H9 (cell line): ENCODE measurements around the gene DUSP16. TPM values are rescaled to one million over a fixed set of nuclear protein-coding genes. Genes with fewer than 3 reads are reported as not detected.

Experiments
- DNase-seq: peaks from one replicate; pipeline ENCODE4 v3.0.0-alpha.2; 2017
- H2AFZ ChIP-seq: one replicate; pipeline ENCODE4 v1.6.1; 2013; ENCODE audit warnings: mild to moderate bottlenecking, low read length, control low read depth, moderate library complexity
- H2AK5ac ChIP-seq: 2 replicates; pipeline ENCODE4 v1.6.1; 2013; ENCODE audit warnings: low read length, control low read depth, mixed read lengths; ENCODE audit not compliant: insufficient read length
- H2BK120ac ChIP-seq: one replicate; pipeline ENCODE4 v1.6.1; 2013; ENCODE audit warnings: low read depth, mild to moderate bottlenecking, low read length, control low read depth, inconsistent platforms; ENCODE audit not compliant: poor library complexity, severe bottlenecking
- H2BK12ac ChIP-seq: 2 replicates; pipeline ENCODE4 v1.6.1; 2013; ENCODE audit warnings: low read length, control low read depth, mixed read lengths, low read depth; ENCODE audit not compliant: insufficient read length
- H2BK15ac ChIP-seq: 2 replicates; pipeline ENCODE4 v1.6.1; 2013; ENCODE audit warnings: low read depth, low read length, control low read depth
- H2BK20ac ChIP-seq: one replicate; pipeline ENCODE4 v1.6.1; 2013; ENCODE audit warnings: low read depth, mild to moderate bottlenecking, low read length, control low read depth, inconsistent platforms; ENCODE audit not compliant: poor library complexity, severe bottlenecking
- H2BK5ac ChIP-seq: 2 replicates; pipeline ENCODE4 v1.6.1; 2013; ENCODE audit warnings: low read length, control low read depth, mixed read lengths; ENCODE audit not compliant: insufficient read length
- H3K14ac ChIP-seq: 2 replicates; pipeline ENCODE4 v1.6.1; 2013; ENCODE audit warnings: low read length, control low read depth; ENCODE audit not compliant: insufficient read depth
- H3K18ac ChIP-seq: 2 replicates; pipeline ENCODE4 v1.6.1; 2013; ENCODE audit warnings: low read depth, mild to moderate bottlenecking, mixed read lengths, low read length, control low read depth; ENCODE audit not compliant: insufficient read length
- H3K23ac ChIP-seq: 2 replicates; pipeline ENCODE4 v1.6.1; 2013; ENCODE audit warnings: low read length, control low read depth, mixed read lengths, low read depth; ENCODE audit not compliant: insufficient read length
- H3K23me2 ChIP-seq: 2 replicates; pipeline ENCODE4 v1.6.1; 2013; ENCODE audit warnings: low read depth, mild to moderate bottlenecking, mixed read lengths, low read length, control low read depth; ENCODE audit not compliant: insufficient read length, poor library complexity, severe bottlenecking
- H3K27ac ChIP-seq: 2 replicates; pipeline ENCODE4 v1.5.1; 2013; ENCODE audit warnings: low read length, control low read depth, mixed read lengths, low read depth; ENCODE audit not compliant: insufficient read length
- H3K27me3 ChIP-seq: 2 replicates; pipeline ENCODE4 v1.6.1; 2013; ENCODE audit warnings: low read length, control low read depth, inconsistent platforms; ENCODE audit not compliant: insufficient read depth
- H3K4ac ChIP-seq: 2 replicates; pipeline ENCODE4 v1.6.1; 2013; ENCODE audit warnings: low read depth, mild to moderate bottlenecking, control low read depth, inconsistent platforms, low read length, moderate library complexity
- H3K4me1 ChIP-seq: 2 replicates; pipeline ENCODE4 v1.6.1; 2013; ENCODE audit warnings: low read length, control low read depth, inconsistent platforms; ENCODE audit not compliant: insufficient read depth
- H3K4me2 ChIP-seq: 2 replicates; pipeline ENCODE4 v1.6.1; 2013; ENCODE audit warnings: low read length, control low read depth, mixed read lengths; ENCODE audit not compliant: insufficient read length, insufficient read depth
- H3K56ac ChIP-seq: 2 replicates; pipeline ENCODE4 v1.6.1; 2013; ENCODE audit warnings: low read depth, mild to moderate bottlenecking, mixed read lengths, low read length, control low read depth; ENCODE audit not compliant: insufficient read length
- H3K79me1 ChIP-seq: 2 replicates; pipeline ENCODE4 v1.6.1; 2013; ENCODE audit warnings: low read depth, mild to moderate bottlenecking, moderate library complexity, low read length, control low read depth, inconsistent platforms; ENCODE audit not compliant: insufficient read depth, poor library complexity, severe bottlenecking
- H3K79me2 ChIP-seq: 2 replicates; pipeline ENCODE4 v1.6.1; 2013; ENCODE audit warnings: low read length, control low read depth, inconsistent platforms; ENCODE audit not compliant: insufficient read depth
- H3K9ac ChIP-seq: 2 replicates; pipeline ENCODE4 v1.6.1; 2013; ENCODE audit warnings: low read length, control low read depth, mixed read lengths; ENCODE audit not compliant: insufficient read length; ENCODE audit errors: extremely low read depth
- H3K9me3 ChIP-seq: one replicate; pipeline ENCODE4 v1.6.1; 2013; ENCODE audit warnings: low read depth, low read length, inconsistent platforms; ENCODE audit not compliant: control insufficient read depth
- H3T11ph ChIP-seq: one replicate; pipeline ENCODE4 v1.6.1; 2013; ENCODE audit warnings: mild to moderate bottlenecking, low read length, control low read depth, inconsistent platforms
- H4K20me1 ChIP-seq: one replicate; pipeline ENCODE4 v1.6.1; 2013; ENCODE audit not compliant: control insufficient read depth, insufficient read length, insufficient read depth
- H4K5ac ChIP-seq: 2 replicates; pipeline ENCODE4 v1.6.1; 2013; ENCODE audit warnings: low read depth, mild to moderate bottlenecking, mixed read lengths, low read length, control low read depth; ENCODE audit not compliant: insufficient read length
- H4K8ac ChIP-seq: replicated peaks from 2 replicates; pipeline ENCODE4 v1.6.1; 2013; ENCODE audit warnings: low read length, control low read depth, mixed read lengths, low read depth; ENCODE audit not compliant: insufficient read length
- H4K91ac ChIP-seq: 2 replicates; pipeline ENCODE4 v1.6.1; 2013; ENCODE audit warnings: low read depth, mild to moderate bottlenecking, moderate library complexity, mixed read lengths, low read length, control low read depth; ENCODE audit not compliant: insufficient read length
- H3K27ac Mint-ChIP-seq, 3 experiments: 2 replicates in 2 of 3; 3 replicates in 1 of 3; pipeline ENCODE4 v1.8.0; 2020 to 2021; ENCODE audit warnings: mixed read lengths in 3 of 3, mild to moderate bottlenecking in 1 of 3, moderate library complexity in 1 of 3
- H3K27me3 Mint-ChIP-seq: 2 replicates; pipeline ENCODE4 v1.8.0; 2021; ENCODE audit warnings: low read depth, mild to moderate bottlenecking, moderate library complexity, mixed read lengths
- H3K36me3 Mint-ChIP-seq, 3 experiments: 2 replicates in 2 of 3; 3 replicates in 1 of 3; pipeline ENCODE4 v1.8.0; 2020 to 2021; ENCODE audit warnings: low read depth in 3 of 3, mixed read lengths in 3 of 3; ENCODE audit not compliant: insufficient read depth in 1 of 3
- H3K4me1 Mint-ChIP-seq, 2 experiments: 2 replicates each; pipeline ENCODE4 v1.8.0; 2020; ENCODE audit warnings: mixed read lengths in 2 of 2
- H3K4me3 Mint-ChIP-seq, 2 experiments: 2 replicates in 1 of 2; 3 replicates in 1 of 2; pipeline ENCODE4 v1.8.0; 2020 to 2021; ENCODE audit warnings: mild to moderate bottlenecking in 2 of 2, mixed read lengths in 2 of 2, moderate library complexity in 1 of 2
- H3K9me3 Mint-ChIP-seq, 2 experiments: 2 replicates in 1 of 2; 3 replicates in 1 of 2; pipeline ENCODE4 v1.8.0; 2020; ENCODE audit warnings: mild to moderate bottlenecking in 2 of 2, mixed read lengths in 2 of 2, moderate library complexity in 1 of 2
- CTCF ChIP-seq: fragments of 200-600 bp; sonication (generic); conservative IDR thresholded peaks from 3 replicates; pipeline ENCODE4 v1.8.0; 2021; ENCODE audit warnings: antibody characterized with exemption, mild to moderate bottlenecking
- WGBS: extraction: QIAGEN DNeasy Blood & Tissue Kit; methylation state at CpG from one replicate; pipeline ENCODE4 v1.1.7; 2013; ENCODE audit warnings: missing lambda C conversion rate, low lambda C conversion rate, mixed read lengths; ENCODE audit not compliant: insufficient read length; ENCODE audit errors: extremely low coverage; 5-methylcytosine and 5-hydroxymethylcytosine counted together
- total RNA-seq: library from RNA; stranded (reverse); gene quantifications from 2 replicates; pipeline ENCODE4 v1.2.1, GENCODE V29; 2021

The DUSP16 gene
- total RNA-seq, 1 experiment from 2014 or later, result 64.0 TPM

GRCh38 chr12:12427568-12427967 lies 135.1 kb downstream of the DUSP16 start:
- DNase-seq, result no peak
- Mint-ChIP-seq H3K4me1 (peaks cover 9 to 14% of the 10 kb centered on the region in 2 experiments), H3K4me3 (no peak overlapping the region), H3K27me3 (no peaks in the 10 kb centered on the region; the same call in 1 of the 2 replicates), H3K36me3 (peaks cover 12 to 20% (median 14%) of the 10 kb centered on the region in 3 experiments), H3K9me3 (peaks cover 19 to 20% of the 10 kb centered on the region in 2 experiments), H3K27ac (no peak overlapping the region)
- Histone ChIP-seq H3K27me3 (no peaks in the 10 kb centered on the region), H3K23ac (no peak overlapping the region), H4K8ac (no peak overlapping the region), H4K20me1 (no peaks in the 10 kb centered on the region), H4K5ac (no peak overlapping the region), H3K14ac (no peak overlapping the region), H3K18ac (no peak overlapping the region), H3K9ac (no peak overlapping the region), H2BK5ac (no peak overlapping the region), H2AFZ (no peak overlapping the region), H3K23me2 (no peaks in the 10 kb centered on the region), H3K56ac (no peak overlapping the region), H3K27ac (no peak overlapping the region), H3K4me1 (no peaks in the 10 kb centered on the region), H2BK20ac (no peak overlapping the region), H2BK15ac (no peak overlapping the region), H3K4ac (no peak overlapping the region), H2BK120ac (no peak overlapping the region), H3K79me2 (no peaks in the 10 kb centered on the region), H3K79me1 (no peaks in the 10 kb centered on the region), H3K4me2 (no peak overlapping the region), H3T11ph (no peak overlapping the region), H3K9me3 (no peaks in the 10 kb centered on the region), H2BK12ac (no peak overlapping the region), H4K91ac (no peak overlapping the region), H2AK5ac (no peak overlapping the region)
- WGBS, result no CpG with 5 or more reads among the region's 4 CpGs
- no peak for TF ChIP-seq CTCF
